Adrenal gland (tissue), 12 donors: ENCODE measurements around the gene PLD5. TPM values are rescaled to one million over a fixed set of nuclear protein-coding genes. Genes with fewer than 3 reads are reported as not detected.
"Not testable (repeated sequence)": the region's sequence is repeated elsewhere in the genome, so short reads cannot be mapped to it uniquely, and the experiment has no call there.

Source experiments
- DNase-seq, 7 donors: peaks; one replicate each; pipeline ENCODE4 v3.0.0-alpha.2; 2019 to 2020
- H3K27ac ChIP-seq, 5 donors: fragments of 200-600 bp; sonication (generic) in 4 of 5; 1 replicate in 3 of 5; 2 replicates in 2 of 5; pipeline versions ENCODE4 v1.5.1 to v1.8.0; 2016 to 2020; ENCODE audit warnings: mild to moderate bottlenecking in 1 of 5
- H3K27me3 ChIP-seq: fragments of 200-600 bp; 2 replicates; pipeline ENCODE4 v1.8.0; 2021
- H3K36me3 ChIP-seq, 2 donors: fragments of 200-600 bp; replicated peaks in 1 of 2; 1 replicate in 1 of 2; 2 replicates in 1 of 2; pipeline versions ENCODE4 v1.5.1 to v1.8.0; 2018 to 2022
- H3K4me1 ChIP-seq, 2 donors: fragments of 200-600 bp; replicated peaks in 1 of 2; 1 replicate in 1 of 2; 2 replicates in 1 of 2; pipeline versions ENCODE4 v1.5.1 to v1.8.0; 2018 to 2021
- H3K4me3 ChIP-seq, 4 donors: fragments of 200-600 bp; sonication (generic) in 3 of 4; one replicate each; pipeline ENCODE4 v1.5.1; 2016 to 2018
- H3K9me3 ChIP-seq, 3 donors: fragments of 200-600 bp; sonication (generic) in 1 of 3; replicated peaks in 1 of 3; 1 replicate in 2 of 3; 2 replicates in 1 of 3; pipeline versions ENCODE4 v1.5.1 to v1.8.0; 2016 to 2021
- CTCF ChIP-seq, 6 experiments: fragments of 450-650 bp in 4 of 6; fragments of 200-600 bp in 2 of 6; sonication (generic) in 1 of 6; IDR thresholded peaks; 1 replicate in 5 of 6; 2 replicates in 1 of 6; pipeline versions ENCODE4 v1.5.1 to v1.8.0; 2016 to 2021; ENCODE audit warnings: antibody characterized with exemption in 6 of 6, mild to moderate bottlenecking in 2 of 6, moderate library complexity in 1 of 6
- POLR2A ChIP-seq, 2 donors: fragments of 450-650 bp; IDR thresholded peaks; one replicate each; pipeline ENCODE4 v1.6.1; 2017; ENCODE audit warnings: antibody characterized with exemption in 2 of 2, mild to moderate bottlenecking in 2 of 2, moderate library complexity in 1 of 2
- WGBS, 4 donors: extraction: QIAGEN DNeasy Blood & Tissue Kit in 2 of 4; methylation state at CpG; one replicate each; pipeline versions ENCODE4 v1.1.5 to v1.1.7; 2013 to 2017; 5-methylcytosine and 5-hydroxymethylcytosine counted together
- intact Hi-C, 2 donors: fragments of 100-400 bp; cut with DNase I; formaldehyde crosslinking; loops; one replicate each; pipeline versions ENCODE4 v1.14.1 to v1.15.0; 2022 to 2023
- polyA plus RNA-seq, 3 donors: library from polyadenylated mRNA; stranded (reverse); fragments of 200-250 nt in 2 of 3; fragments of 350-450 nt in 1 of 3; fragmentation: Illumina TruSeq in 1 of 3; extraction: RNeasy Lipid Tissue Mini Kit (QIAGEN cat#74804) in 1 of 3; gene quantifications; one replicate each; pipeline ENCODE4 v1.2.3, GENCODE V29; 2013 to 2014
- total RNA-seq, 9 donors: library from RNA; depleted of rRNA in 4 of 9; stranded (reverse); fragments of >200 nt in 4 of 9; fragments of 120-200 nt in 1 of 9; fragmentation: NEBNext Ultra II Directional in 1 of 9; extraction: Animal tissue kit (Norgen Biotek cat#: 25700) in 1 of 9; gene quantifications; one replicate each; pipeline versions ENCODE4 v1.1.0 to v1.2.4, GENCODE V29; 2013 to 2023
- donor health status: healthy with polysubstance abuse.
- donor health status: Bipolar disorder and iron deficiency.
- donor health status: DM: yes; HTN: yes; CAD: no.
- donor health status: DM: no; HTN: no; CAD: no.
- donor health status: DM: no; HTN: no; CAD: no.
- donor health status: DM: yes; HTN: yes; CAD: no.

PLD5 gene
- total and polyA plus RNA-seq, 12 donors: 0.24 to 9.6 (median 2.5) TPM

- Histone ChIP-seq H3K36me3 (no peaks in the 10 kb centered on the region), H3K4me3 (no peak overlapping the region), H3K9me3 (no peaks in the 10 kb centered on the region), H3K27ac (no peak overlapping the region), H3K27me3 (no peaks in the 10 kb centered on the region), H3K4me1 (no peaks in the 10 kb centered on the region)
- intact Hi-C loops: no loop called here
- no peak for DNase-seq
- TF ChIP-seq CTCF (IDR thresholded peaks at IDR 0.05): no peak
- no peak for TF ChIP-seq POLR2A (IDR thresholded peaks at IDR 0.05)
- 86 to 91% (median 89%) methylated on average over 10 of the region's 10 CpGs for WGBS, 4 donors
Observed at GRCh38 chr1:242318140-242318539, 206.4 kb downstream of the PLD5 start.

- intact Hi-C loops, H3K36me3 ChIP-seq, H3K4me1 ChIP-seq, H3K27me3 ChIP-seq, H3K27ac ChIP-seq, H3K9me3 ChIP-seq, H3K4me3 ChIP-seq, DNase-seq: not testable (repeated sequence)
- 75 to 100% (median 86%) methylated on average over 1 of the region's 1 CpG for WGBS, 4 donors
Observed at GRCh38 chr1:242314865-242315264, 209.6 kb downstream of the PLD5 start.

DNA sequence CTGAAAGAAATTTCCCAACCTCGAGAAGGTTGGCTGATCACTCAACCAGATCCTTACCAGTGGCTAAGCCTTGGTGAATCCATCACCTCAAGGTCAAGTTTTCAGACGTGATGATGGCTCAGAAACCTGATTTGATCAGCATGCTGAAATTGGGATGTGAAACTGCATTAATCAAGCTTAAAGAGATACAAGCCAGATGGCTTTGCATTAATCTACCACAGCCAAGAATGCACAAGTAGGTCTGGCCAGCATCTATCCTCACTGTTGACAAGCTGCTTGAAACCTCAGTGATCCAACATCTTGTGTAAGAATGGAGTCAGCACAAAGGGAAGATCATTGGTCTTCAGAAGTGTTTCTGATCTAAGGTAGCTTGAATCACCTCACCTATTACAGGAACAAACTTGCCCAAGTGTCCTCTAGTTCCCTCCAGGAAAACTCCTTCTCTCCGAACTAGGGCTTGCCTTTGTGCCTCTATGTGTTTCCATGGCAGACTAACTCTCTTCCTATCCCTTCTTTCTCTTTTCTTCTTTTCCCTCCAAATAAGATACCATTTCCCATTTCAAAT is 210.3 kb downstream of the PLD5 start:
- H3K4me1 ChIP-seq, H3K4me3 ChIP-seq, DNase-seq, intact Hi-C loops, H3K9me3 ChIP-seq, H3K27me3 ChIP-seq, H3K36me3 ChIP-seq, H3K27ac ChIP-seq: not testable (repeated sequence)
- WGBS, 4 donors: 47 to 53% (median 48%) methylated on average over 3 of the region's 3 CpGs

DNA sequence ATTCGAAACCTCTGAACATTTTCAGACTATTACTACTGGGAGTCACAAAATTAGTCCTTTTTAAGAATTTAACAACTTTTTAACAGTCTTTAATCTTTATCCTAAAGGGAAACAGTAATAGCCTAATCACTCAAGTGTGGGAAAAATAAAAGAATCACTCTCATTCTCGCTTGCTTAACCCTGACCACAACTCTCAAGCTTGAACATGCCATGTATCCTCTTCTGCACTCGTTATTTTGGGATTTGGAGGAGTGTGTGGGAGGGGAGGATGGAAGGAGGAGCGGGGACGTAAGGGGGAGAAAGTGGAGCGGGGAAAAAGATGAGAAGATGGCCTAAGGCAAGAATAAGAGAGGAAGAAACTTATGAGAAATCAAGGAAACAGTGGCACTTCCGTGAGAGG is 215.8 kb downstream of the PLD5 start:
- H3K9me3 ChIP-seq, H3K4me1 ChIP-seq, H3K27me3 ChIP-seq, H3K36me3 ChIP-seq, DNase-seq, intact Hi-C loops, H3K27ac ChIP-seq, H3K4me3 ChIP-seq: not testable (repeated sequence)
- 64 to 68% (median 66%) methylated on average over 6 to 7 of the region's 7 CpGs for WGBS, 4 donors

DNA sequence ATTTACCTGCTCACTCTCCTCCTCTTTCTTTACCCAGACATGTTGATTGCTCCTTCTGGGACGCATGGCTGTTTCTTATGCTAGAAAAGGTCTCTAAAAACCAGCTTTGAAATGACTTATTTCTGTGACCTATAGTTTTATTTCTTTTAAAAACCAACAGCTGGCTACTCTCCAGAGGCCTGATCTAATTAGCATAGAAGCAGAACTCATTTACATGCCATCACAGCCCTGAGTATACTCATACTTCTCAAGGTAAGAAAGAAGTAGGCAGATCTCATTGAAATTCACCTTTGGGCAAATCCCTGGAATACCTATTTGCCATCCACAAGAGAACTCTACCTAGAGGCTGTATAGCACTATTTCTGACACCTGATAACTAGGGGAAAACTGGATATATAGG is 230.7 kb downstream of the PLD5 start:
- H3K4me1 ChIP-seq, H3K4me3 ChIP-seq, DNase-seq, H3K9me3 ChIP-seq, intact Hi-C loops, H3K36me3 ChIP-seq, H3K27me3 ChIP-seq, H3K27ac ChIP-seq: not testable (repeated sequence)
- 88 to 91% (median 90%) methylated on average over 1 of the region's 1 CpG for WGBS, 4 donors

- H3K9me3 ChIP-seq, DNase-seq, H3K36me3 ChIP-seq, H3K27ac ChIP-seq, H3K4me3 ChIP-seq, intact Hi-C loops, H3K27me3 ChIP-seq, H3K4me1 ChIP-seq: not testable (repeated sequence)
- WGBS, 4 donors: 60 to 94% (median 76%) methylated on average over 3 of the region's 3 CpGs
Observed at GRCh38 chr1:242288067-242288466, 236.4 kb downstream of the PLD5 start.

- intact Hi-C loops, H3K9me3 ChIP-seq, DNase-seq, H3K36me3 ChIP-seq, H3K27ac ChIP-seq, H3K27me3 ChIP-seq, H3K4me1 ChIP-seq, H3K4me3 ChIP-seq: not testable (repeated sequence)
- 51 to 74% (median 59%) methylated on average over 5 of the region's 5 CpGs for WGBS, 4 donors
Observed at GRCh38 chr1:242282758-242283485, 241.6 kb downstream of the PLD5 start.

GRCh38 chr1:242278406-242278805 is 246.1 kb downstream of the PLD5 start:
- H3K27ac ChIP-seq, H3K27me3 ChIP-seq, H3K4me1 ChIP-seq, H3K9me3 ChIP-seq, H3K36me3 ChIP-seq, H3K4me3 ChIP-seq, DNase-seq, intact Hi-C loops: not testable (repeated sequence)
- 81 to 88% (median 85%) methylated on average over 3 of the region's 3 CpGs for whole genome bisulfite sequencing, 4 donors

- H3K36me3 ChIP-seq, H3K27ac ChIP-seq, H3K4me1 ChIP-seq, intact Hi-C loops, H3K27me3 ChIP-seq, H3K4me3 ChIP-seq, DNase-seq, H3K9me3 ChIP-seq: not testable (repeated sequence)
- 81 to 94% (median 90%) methylated on average over 5 to 6 of the region's 6 CpGs for WGBS, 4 donors
Observed at GRCh38 chr1:242276769-242277168, 247.7 kb downstream of the PLD5 start.

- H3K27ac ChIP-seq, H3K4me3 ChIP-seq, H3K36me3 ChIP-seq, H3K9me3 ChIP-seq, H3K27me3 ChIP-seq, DNase-seq, H3K4me1 ChIP-seq, intact Hi-C loops: not testable (repeated sequence)
- 83 to 92% (median 88%) methylated on average over 2 of the region's 2 CpGs for WGBS, 4 donors
Observed at GRCh38 chr1:242267004-242267403, 257.5 kb downstream of the PLD5 start.
